ENCODE data around the gene MED4. TPM values are rescaled to one million over a fixed set of nuclear protein-coding genes. Genes with fewer than 3 reads are reported as not detected.

MED4 gene
- total RNA-seq, 1 experiment from 2014 or later = 46.9 TPM

- ChIA-PET CTCF (no interaction called here), POLR2A (no interaction called here), RAD21 (ENCODE audit: low non-redundant PET in 1 of 2, low total read pairs in 2 of 2, uncharacterized antibody in 2 of 2, unreplicated experiment in 2 of 2) (no interaction called here)
- no peak overlapping the region for H3K4me2 ChIP-seq (ENCODE audit: low read length)
- ATAC-seq = no peak
- no peaks in the 10 kb centered on the region for H3K9me2 ChIP-seq (ENCODE audit: insufficient read depth)
- no peaks in the 10 kb centered on the region for H3K4me1 ChIP-seq (ENCODE audit: control insufficient read depth in 1 of 2, insufficient read depth in 2 of 2, low read length in 2 of 2)
- no TSS peak for BruUV-seq (replicated peaks)
- H4K20me1 ChIP-seq (ENCODE audit: insufficient read depth) = no peaks in the 10 kb centered on the region
- H3K4me3 ChIP-seq (replicated peaks in 1 of 2; ENCODE audit: low read depth in 1 of 2, low read length in 2 of 2) = no peak overlapping the region
- H3K27me3 ChIP-seq (ENCODE audit: insufficient read depth, low read length) = no peaks in the 10 kb centered on the region
- H3K79me2 ChIP-seq (ENCODE audit: insufficient read depth, low read length) = peaks cover 37% of the 10 kb centered on the region
- no peak for DNase-seq (ENCODE audit: low read depth, low spot score)
- H3K36me3 ChIP-seq (ENCODE audit: control insufficient read depth in 1 of 2, insufficient read depth in 2 of 2, low read length in 2 of 2) = peaks cover 52 to 58% of the 10 kb centered on the region in 2 experiments
- no peak overlapping the region for H3K9ac ChIP-seq (ENCODE audit: low read length)
- no peak overlapping the region for H3K27ac ChIP-seq (ENCODE audit: low read depth, low read length)
- intact Hi-C loops (cut with micrococcal nuclease) = no loop called here
- H2AFZ ChIP-seq (ENCODE audit: low read depth, low read length, poor library complexity, severe bottlenecking) = no peak overlapping the region
- TF ChIP-seq, protein P1, sequence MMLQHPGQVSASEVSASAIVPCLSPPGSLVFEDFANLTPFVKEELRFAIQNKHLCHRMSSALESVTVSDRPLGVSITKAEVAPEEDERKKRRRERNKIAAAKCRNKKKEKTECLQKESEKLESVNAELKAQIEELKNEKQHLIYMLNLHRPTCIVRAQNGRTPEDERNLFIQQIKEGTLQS (IDR thresholded peaks at IDR 0.05) = no peak
- TF ChIP-seq CEBPB (IDR thresholded peaks at IDR 0.05; ENCODE audit: low read depth) (no peak), SIN3A (IDR thresholded peaks at IDR 0.05; ENCODE audit: low read depth) (no peak), TCF7L2 (IDR thresholded peaks at IDR 0.05; ENCODE audit: borderline replicate concordance, extremely low read depth, insufficient read depth, insufficient read length) (no peak), ELF1 (IDR thresholded peaks at IDR 0.05; ENCODE audit: borderline replicate concordance, low read depth) (no peak), CBX3 (IDR thresholded peaks at IDR 0.05; ENCODE audit: low read depth) (no peak), SP1 (IDR thresholded peaks at IDR 0.05; ENCODE audit: low read depth) (no peak), POLR2AphosphoS5 (IDR thresholded peaks at IDR 0.05; ENCODE audit: low read depth, low read length) (no peak), POLR2A (IDR thresholded peaks at IDR 0.05; ENCODE audit: borderline replicate concordance, extremely low read depth, insufficient read depth, insufficient read length) (no peak), ZNF274 (IDR thresholded peaks at IDR 0.05; ENCODE audit: low read depth, low read length) (no peak), JUND (IDR thresholded peaks at IDR 0.05) (no peak), EZH2phosphoT487 (IDR thresholded peaks at IDR 0.05; ENCODE audit: borderline replicate concordance) (no peak), EGR1 (IDR thresholded peaks at IDR 0.05; ENCODE audit: low read depth) (no peak), YY1 (IDR thresholded peaks at IDR 0.05; ENCODE audit: extremely low read depth, insufficient replicate concordance, low read depth, low read length) (no peak), RAD21 (IDR thresholded peaks at IDR 0.05; ENCODE audit: low read depth) (no peak)
- TF ChIP-seq, protein P2, sequence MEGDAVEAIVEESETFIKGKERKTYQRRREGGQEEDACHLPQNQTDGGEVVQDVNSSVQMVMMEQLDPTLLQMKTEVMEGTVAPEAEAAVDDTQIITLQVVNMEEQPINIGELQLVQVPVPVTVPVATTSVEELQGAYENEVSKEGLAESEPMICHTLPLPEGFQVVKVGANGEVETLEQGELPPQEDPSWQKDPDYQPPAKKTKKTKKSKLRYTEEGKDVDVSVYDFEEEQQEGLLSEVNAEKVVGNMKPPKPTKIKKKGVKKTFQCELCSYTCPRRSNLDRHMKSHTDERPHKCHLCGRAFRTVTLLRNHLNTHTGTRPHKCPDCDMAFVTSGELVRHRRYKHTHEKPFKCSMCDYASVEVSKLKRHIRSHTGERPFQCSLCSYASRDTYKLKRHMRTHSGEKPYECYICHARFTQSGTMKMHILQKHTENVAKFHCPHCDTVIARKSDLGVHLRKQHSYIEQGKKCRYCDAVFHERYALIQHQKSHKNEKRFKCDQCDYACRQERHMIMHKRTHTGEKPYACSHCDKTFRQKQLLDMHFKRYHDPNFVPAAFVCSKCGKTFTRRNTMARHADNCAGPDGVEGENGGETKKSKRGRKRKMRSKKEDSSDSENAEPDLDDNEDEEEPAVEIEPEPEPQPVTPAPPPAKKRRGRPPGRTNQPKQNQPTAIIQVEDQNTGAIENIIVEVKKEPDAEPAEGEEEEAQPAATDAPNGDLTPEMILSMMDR (IDR thresholded peaks at IDR 0.05 in 2 of 3, conservative IDR thresholded peaks at IDR 0.05 in 1 of 3; ENCODE audit: borderline replicate concordance in 1 of 3, insufficient read depth in 1 of 3, low read depth in 2 of 3, low read length in 2 of 3) = no peak
- TF ChIP-seq, protein P3, sequence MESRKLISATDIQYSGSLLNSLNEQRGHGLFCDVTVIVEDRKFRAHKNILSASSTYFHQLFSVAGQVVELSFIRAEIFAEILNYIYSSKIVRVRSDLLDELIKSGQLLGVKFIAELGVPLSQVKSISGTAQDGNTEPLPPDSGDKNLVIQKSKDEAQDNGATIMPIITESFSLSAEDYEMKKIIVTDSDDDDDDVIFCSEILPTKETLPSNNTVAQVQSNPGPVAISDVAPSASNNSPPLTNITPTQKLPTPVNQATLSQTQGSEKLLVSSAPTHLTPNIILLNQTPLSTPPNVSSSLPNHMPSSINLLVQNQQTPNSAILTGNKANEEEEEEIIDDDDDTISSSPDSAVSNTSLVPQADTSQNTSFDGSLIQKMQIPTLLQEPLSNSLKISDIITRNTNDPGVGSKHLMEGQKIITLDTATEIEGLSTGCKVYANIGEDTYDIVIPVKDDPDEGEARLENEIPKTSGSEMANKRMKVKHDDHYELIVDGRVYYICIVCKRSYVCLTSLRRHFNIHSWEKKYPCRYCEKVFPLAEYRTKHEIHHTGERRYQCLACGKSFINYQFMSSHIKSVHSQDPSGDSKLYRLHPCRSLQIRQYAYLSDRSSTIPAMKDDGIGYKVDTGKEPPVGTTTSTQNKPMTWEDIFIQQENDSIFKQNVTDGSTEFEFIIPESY (IDR thresholded peaks at IDR 0.05; ENCODE audit: extremely low read depth, insufficient replicate concordance, low read length) = no peak
- H3K9me3 ChIP-seq (ENCODE audit: control insufficient read depth in 1 of 2, insufficient read depth in 1 of 2, low read depth in 1 of 2, low read length in 2 of 2) = no peaks in the 10 kb centered on the region
Measured at GRCh38 chr13:48081739-48082138, 13.2 kb downstream of the MED4 start.

Data from HCT116 (cell line).